Fibroblast of lung (primary cell): ENCODE results near the gene LRRK1. TPM values are rescaled to one million over a fixed set of nuclear protein-coding genes. Genes with fewer than 3 reads are reported as not detected.

Experiments
- DNase-seq, 2 donors: peaks; one replicate each; pipeline versions ENCODE4 v3.0.0 to v3.0.0-alpha.2; 2010; ENCODE audit warnings: low read depth in 2 of 2
- H2AFZ ChIP-seq: 2 replicates; pipeline ENCODE4 v1.5.1; 2012; ENCODE audit warnings: low read length, control low read depth, inconsistent platforms
- H3K27ac ChIP-seq: 2 replicates; pipeline ENCODE4 v1.5.1; 2011; ENCODE audit warnings: low read length, control low read depth; ENCODE audit not compliant: insufficient read depth
- H3K27me3 ChIP-seq: 2 replicates; pipeline ENCODE4 v1.5.1; 2011; ENCODE audit warnings: mild to moderate bottlenecking, low read length; ENCODE audit not compliant: control insufficient read depth, insufficient read depth
- H3K36me3 ChIP-seq: 2 replicates; pipeline ENCODE4 v1.5.1; 2011; ENCODE audit warnings: low read length; ENCODE audit not compliant: control insufficient read depth, insufficient read depth
- H3K4me1 ChIP-seq: 2 replicates; pipeline ENCODE4 v1.5.1; 2011; ENCODE audit warnings: low read length; ENCODE audit not compliant: control insufficient read depth, insufficient read depth; ENCODE audit errors: extremely low read depth
- H3K4me2 ChIP-seq: 2 replicates; pipeline ENCODE4 v1.5.1; 2011; ENCODE audit warnings: low read length, control low read depth; ENCODE audit not compliant: insufficient read depth; ENCODE audit errors: extremely low read depth
- H3K4me3 ChIP-seq, 4 experiments: fragments of 200-600 bp in 1 of 4; sonication (generic) in 1 of 4; replicated peaks in 1 of 4; 2 replicates each; pipeline ENCODE4 v1.5.1; 2011 to 2016; ENCODE audit warnings: low read length in 4 of 4, low read depth in 3 of 4, mild to moderate bottlenecking in 3 of 4, control low read depth in 2 of 4, inconsistent platforms in 1 of 4, mixed read lengths in 1 of 4; ENCODE audit not compliant: insufficient read depth in 1 of 4; ENCODE audit errors: control extremely low read depth in 1 of 4
- H3K79me2 ChIP-seq: 2 replicates; pipeline ENCODE4 v1.5.1; 2012; ENCODE audit warnings: mild to moderate bottlenecking, low read length, inconsistent platforms; ENCODE audit not compliant: control insufficient read depth, insufficient read depth
- H3K9ac ChIP-seq: 2 replicates; pipeline ENCODE4 v1.5.1; 2011; ENCODE audit warnings: mild to moderate bottlenecking, low read length, control low read depth; ENCODE audit not compliant: insufficient read depth
- H3K9me3 ChIP-seq: 2 replicates; pipeline ENCODE4 v1.5.1; 2012; ENCODE audit warnings: low read depth, low read length; ENCODE audit not compliant: control insufficient read depth, insufficient read depth
- H4K20me1 ChIP-seq: 2 replicates; pipeline ENCODE4 v1.5.1; 2011; ENCODE audit warnings: low read length; ENCODE audit not compliant: control insufficient read depth, insufficient read depth; ENCODE audit errors: extremely low read depth
- EZH2 ChIP-seq: IDR thresholded peaks from 2 replicates; pipeline ENCODE4 v1.5.1; 2012; ENCODE audit warnings: low read length, control low read depth, mild to moderate bottlenecking; ENCODE audit errors: missing control alignments
- polyA plus RNA-seq, 2 donors: library from polyadenylated mRNA; depleted of rRNA in 1 of 2; stranded (reverse) in 1 of 2; unstranded in 1 of 2; fragments of >200 nt; gene quantifications; 2 replicates each; pipeline ENCODE4 v1.2.1, GENCODE V29; 2011 to 2012; ENCODE audit warnings: missing spikeins in 1 of 2
- total RNA-seq: library from RNA; depleted of rRNA; stranded (reverse); fragments of >200 nt; gene quantifications from 2 replicates; pipeline ENCODE4 v1.2.1, GENCODE V29; 2014
- TF ChIP-seq, protein P1 (sequence below), 2 donors: IDR thresholded peaks in 1 of 2; conservative IDR thresholded peaks in 1 of 2; 1 replicate in 1 of 2; 2 replicates in 1 of 2; pipeline ENCODE4 v1.5.1; 2011 to 2012; ENCODE audit warnings: low read length in 2 of 2, control low read depth in 1 of 2, inconsistent platforms in 1 of 2, low read depth in 1 of 2, mild to moderate bottlenecking in 1 of 2

Gene LRRK1
- total and polyA plus RNA-seq, 2 donors (not counting 1 experiment from before 2014, with no cell fraction given), result 3.8 to 12.2 TPM

DNA sequence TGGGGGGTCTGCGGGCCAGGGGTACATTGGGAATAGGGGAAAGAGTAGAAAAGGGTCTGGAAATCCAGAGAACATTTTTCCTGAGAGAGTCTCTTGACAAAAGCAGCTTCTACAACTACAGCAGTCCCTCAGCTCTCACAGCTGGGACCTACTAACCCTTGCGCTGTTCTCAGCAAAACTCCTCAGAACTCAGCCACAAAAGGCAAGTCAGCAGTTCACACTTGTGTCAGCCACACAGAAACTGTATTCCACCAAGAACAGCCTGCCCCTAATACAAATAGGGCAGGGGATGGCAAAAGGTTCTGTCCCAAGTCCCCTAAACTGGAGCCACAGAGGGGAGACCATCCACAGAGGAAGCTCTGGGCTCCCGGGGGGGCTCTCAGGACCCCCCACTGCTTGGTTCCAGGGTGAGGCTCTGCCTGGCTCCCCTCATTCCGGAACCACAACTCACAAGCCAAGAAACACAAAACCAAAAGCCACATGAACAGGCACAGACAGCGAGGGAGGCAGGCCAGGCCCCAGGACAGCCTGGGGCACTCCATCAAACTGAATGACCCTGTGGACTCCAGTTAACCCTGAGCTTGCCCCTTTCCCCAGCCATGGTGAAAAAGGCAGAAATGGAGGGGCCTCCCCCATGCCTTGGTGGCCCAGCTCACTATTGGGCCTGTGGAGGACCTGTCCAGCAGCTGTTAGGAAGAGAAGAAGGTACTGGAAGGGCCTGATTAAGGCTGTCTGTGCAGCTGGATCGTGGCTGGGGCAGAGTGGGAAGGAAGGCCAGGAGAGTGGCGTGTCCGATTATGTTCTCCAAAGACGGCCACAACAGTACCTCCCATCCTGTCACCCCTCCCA lies 170.6 kb downstream of the LRRK1 start:
- Histone ChIP-seq H3K4me2 (no peak overlapping the region), H3K79me2 (no peaks in the 10 kb centered on the region), H3K4me1 (peaks cover 16% of the 10 kb centered on the region), H3K27ac (no peak overlapping the region), H2AFZ (no peak overlapping the region), H3K4me3 (no peak overlapping the region), H3K27me3 (no peaks in the 10 kb centered on the region), H4K20me1 (no peaks in the 10 kb centered on the region), H3K9ac (no peak overlapping the region), H3K36me3 (no peaks in the 10 kb centered on the region), H3K9me3 (no peaks in the 10 kb centered on the region)
- no peak for TF ChIP-seq EZH2
- TF ChIP-seq, protein P1, sequence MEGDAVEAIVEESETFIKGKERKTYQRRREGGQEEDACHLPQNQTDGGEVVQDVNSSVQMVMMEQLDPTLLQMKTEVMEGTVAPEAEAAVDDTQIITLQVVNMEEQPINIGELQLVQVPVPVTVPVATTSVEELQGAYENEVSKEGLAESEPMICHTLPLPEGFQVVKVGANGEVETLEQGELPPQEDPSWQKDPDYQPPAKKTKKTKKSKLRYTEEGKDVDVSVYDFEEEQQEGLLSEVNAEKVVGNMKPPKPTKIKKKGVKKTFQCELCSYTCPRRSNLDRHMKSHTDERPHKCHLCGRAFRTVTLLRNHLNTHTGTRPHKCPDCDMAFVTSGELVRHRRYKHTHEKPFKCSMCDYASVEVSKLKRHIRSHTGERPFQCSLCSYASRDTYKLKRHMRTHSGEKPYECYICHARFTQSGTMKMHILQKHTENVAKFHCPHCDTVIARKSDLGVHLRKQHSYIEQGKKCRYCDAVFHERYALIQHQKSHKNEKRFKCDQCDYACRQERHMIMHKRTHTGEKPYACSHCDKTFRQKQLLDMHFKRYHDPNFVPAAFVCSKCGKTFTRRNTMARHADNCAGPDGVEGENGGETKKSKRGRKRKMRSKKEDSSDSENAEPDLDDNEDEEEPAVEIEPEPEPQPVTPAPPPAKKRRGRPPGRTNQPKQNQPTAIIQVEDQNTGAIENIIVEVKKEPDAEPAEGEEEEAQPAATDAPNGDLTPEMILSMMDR (conservative IDR thresholded peaks at IDR 0.05 in 1 of 2, IDR thresholded peaks at IDR 0.05 in 1 of 2; ENCODE audit: low read depth in 1 of 2, low read length in 2 of 2), result no peak
- DNase-seq, result peak in 1 of 2 donors; percentile 62

DNA sequence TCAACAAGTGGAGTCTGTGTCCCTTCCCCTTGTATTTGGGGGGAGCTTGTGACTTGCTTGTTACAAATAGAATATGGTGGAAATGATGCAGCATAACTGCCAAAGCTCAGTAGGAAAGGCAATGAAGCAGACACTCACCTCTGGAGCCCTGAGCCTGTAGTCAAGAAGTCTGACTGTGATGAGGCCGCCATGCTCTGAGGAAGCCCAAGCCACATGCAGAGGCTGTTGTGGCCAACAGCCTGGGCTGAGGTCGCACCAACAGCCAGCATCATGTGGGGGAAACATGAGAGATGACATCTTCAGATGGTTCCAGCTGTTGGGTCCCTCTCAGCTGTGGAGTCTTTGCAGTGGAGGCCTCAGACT lies 171.3 kb downstream of the LRRK1 start:
- Histone ChIP-seq H3K9me3 (no peaks in the 10 kb centered on the region), H2AFZ (no peak overlapping the region)

More for the DNA sequence above, 171.3 kb downstream of the LRRK1 start:
- Histone ChIP-seq H3K36me3 (no peaks in the 10 kb centered on the region), H3K27me3 (no peaks in the 10 kb centered on the region), H3K4me1 (peaks cover 16% of the 10 kb centered on the region), H3K79me2 (no peaks in the 10 kb centered on the region), H3K4me3 (no peak overlapping the region), H3K27ac (no peak overlapping the region), H4K20me1 (no peaks in the 10 kb centered on the region), H3K4me2 (no peak overlapping the region), H3K9ac (no peak overlapping the region)
- DNase-seq, result peak in 1 of 2 donors; percentile 20
- TF ChIP-seq, protein P1 (conservative IDR thresholded peaks at IDR 0.05 in 1 of 2, IDR thresholded peaks at IDR 0.05 in 1 of 2; ENCODE audit: low read depth in 1 of 2, low read length in 2 of 2), result no peak
- TF ChIP-seq EZH2, result no peak
